NT2/D1 (cell line): ENCODE results near the gene FAM184B.
"Not testable (repeated sequence)": the region's sequence is repeated elsewhere in the genome, so short reads cannot be mapped to it uniquely, and the experiment has no call there.

Experiments
- SUZ12 ChIP-seq: IDR thresholded peaks from 2 replicates; pipeline ENCODE4 v1.6.1; 2011; ENCODE audit not compliant: insufficient read length, insufficient read depth; ENCODE audit errors: extremely low read depth
- YY1 ChIP-seq: IDR thresholded peaks from 2 replicates; pipeline ENCODE4 v1.6.1; 2011; ENCODE audit not compliant: insufficient read length, insufficient read depth
- ZNF274 ChIP-seq: IDR thresholded peaks from 2 replicates; pipeline ENCODE4 v1.6.1; 2011; ENCODE audit warnings: mild to moderate bottlenecking, low read depth, low read length

DNA sequence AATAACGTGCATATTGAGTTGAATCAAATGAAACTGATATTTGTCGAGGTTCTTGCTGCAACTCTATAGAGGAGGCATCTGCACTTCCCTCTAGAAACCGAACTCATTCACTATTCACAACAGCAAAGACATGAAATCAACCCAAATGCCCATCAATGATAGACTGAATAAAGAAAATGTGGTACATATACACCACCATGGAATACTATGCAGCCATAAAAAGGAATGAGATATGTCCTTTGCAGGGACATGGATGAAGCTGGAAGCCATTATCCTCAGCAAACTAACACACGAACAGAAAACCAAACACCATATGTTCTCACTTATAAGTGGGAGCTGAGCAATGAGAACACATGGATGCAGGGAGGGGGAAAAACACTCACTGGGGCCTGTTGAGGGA, 96.8 kb downstream of the FAM184B start:
- TF ChIP-seq ZNF274, YY1, SUZ12: not testable (repeated sequence)
